ENCODE measurements around the gene DIO3.

Gene DIO3

DNA sequence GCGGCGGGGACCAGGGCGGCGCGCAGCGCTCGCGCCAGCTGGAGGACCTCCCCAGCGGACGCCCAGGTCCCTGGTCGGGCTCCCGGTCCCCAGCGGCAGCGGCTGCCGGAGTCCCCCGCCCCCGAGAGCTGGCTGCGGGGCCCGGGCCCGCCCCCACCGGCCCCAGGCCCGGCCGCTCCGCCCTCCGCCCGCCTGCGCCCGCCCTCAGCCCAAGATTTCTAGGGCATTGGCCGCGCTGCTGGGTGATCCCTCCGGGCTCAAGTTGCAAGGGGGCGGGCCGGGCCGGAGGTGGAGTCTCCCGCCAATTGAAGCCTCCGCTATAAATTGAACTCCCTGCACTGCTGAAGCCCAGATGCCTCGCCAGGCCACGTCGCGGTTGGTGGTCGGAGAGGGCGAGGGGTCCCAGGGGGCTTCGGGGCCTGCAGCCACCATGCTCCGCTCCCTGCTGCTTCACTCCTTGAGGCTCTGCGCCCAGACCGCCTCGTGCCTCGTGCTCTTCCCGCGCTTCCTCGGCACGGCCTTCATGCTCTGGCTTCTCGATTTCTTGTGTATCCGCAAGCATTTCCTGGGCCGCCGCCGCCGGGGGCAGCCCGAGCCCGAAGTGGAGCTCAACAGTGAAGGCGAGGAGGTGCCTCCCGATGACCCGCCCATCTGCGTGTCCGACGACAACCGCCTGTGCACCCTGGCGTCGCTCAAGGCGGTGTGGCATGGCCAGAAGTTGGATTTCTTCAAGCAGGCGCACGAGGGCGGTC lies at the start of gene DIO3:
Gene DIO3, plus strand, starts transcription at position 351 of the 752 bp plus-strand sequence.
- no peak for ATAC-seq
- DNase-seq = no peak

DNA sequence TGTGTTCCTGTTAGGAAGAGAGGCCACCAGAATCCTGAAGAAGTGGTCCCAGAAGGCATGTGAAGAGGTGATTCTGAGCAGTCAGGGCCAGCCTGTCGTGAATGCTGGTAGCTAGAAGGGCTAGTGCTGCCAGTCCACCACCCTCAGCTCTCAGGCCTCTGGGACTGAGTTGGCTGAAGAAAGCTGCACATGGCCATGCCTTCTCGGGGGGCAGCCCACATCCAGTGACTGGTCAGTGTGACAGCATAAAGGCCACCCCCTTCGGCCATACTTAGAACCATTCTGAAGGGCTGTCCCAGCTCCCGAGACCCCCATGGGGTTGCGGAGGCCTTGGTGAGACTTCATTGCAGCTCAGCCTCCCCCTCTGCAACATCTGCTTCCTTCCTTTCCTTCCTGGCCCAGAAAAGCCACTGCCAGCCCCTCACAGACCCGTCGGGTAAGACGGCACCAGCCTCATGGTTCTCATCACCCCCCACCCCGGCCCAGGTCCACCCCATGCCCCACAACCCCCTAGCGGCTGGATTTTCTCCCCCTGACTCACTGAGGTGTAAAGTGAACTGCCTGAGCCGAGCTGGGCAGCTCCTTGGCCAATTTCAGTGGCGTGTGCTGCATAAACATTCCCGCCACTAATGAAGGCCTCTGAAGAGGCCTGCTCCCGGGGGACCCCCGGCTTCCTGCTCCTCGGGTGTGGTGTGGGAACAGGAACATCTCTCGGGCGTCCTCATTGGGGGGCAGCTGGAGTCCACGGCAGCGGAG lies 49.5 kb upstream of the DIO3 start:
- DNase-seq = no peak

DNA sequence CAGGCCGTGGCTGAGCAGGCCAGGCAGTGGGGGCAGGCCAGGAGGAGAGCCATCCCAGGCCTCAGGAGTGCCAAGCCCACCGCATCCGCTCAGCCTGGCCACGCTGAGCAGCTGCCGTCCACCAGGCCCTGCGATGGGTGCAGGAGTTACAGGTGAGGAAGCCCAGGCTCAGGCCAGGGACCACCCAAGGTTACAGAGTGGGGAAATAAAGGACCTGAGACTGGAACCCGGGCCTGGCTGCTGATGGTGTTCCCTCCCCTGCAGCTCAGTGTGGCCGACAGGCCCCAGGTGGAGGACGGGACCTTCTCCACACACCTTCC lies 49.0 kb upstream of the DIO3 start:
- DNase-seq = no peak
- ATAC-seq = no peak

More for the DNA sequence above, 49.5 kb upstream of the DIO3 start:
- no peak for ATAC-seq

GRCh38 chr14:101514136-101514535 lies 47.2 kb upstream of the DIO3 start:
- DNase-seq (no peak), ATAC-seq (no peak)

GRCh38 chr14:101516401-101516800 lies 44.9 kb upstream of the DIO3 start:
- DNase-seq = no peak
- ATAC-seq = no peak

- DNase-seq (no peak), ATAC-seq (no peak)
These were observed 42.5 kb upstream of the DIO3 start for GRCh38 chr14:101518611-101519473.

- ATAC-seq = no peak
- no peak for DNase-seq
These were observed 40.4 kb upstream of the DIO3 start for GRCh38 chr14:101520621-101521472.

GRCh38 chr14:101521473-101521915 lies 39.8 kb upstream of the DIO3 start:
- no peak for DNase-seq
- no peak for ATAC-seq

- ATAC-seq (no peak), DNase-seq (no peak)
These were observed 39.3 kb upstream of the DIO3 start for GRCh38 chr14:101521978-101522377.

DNA sequence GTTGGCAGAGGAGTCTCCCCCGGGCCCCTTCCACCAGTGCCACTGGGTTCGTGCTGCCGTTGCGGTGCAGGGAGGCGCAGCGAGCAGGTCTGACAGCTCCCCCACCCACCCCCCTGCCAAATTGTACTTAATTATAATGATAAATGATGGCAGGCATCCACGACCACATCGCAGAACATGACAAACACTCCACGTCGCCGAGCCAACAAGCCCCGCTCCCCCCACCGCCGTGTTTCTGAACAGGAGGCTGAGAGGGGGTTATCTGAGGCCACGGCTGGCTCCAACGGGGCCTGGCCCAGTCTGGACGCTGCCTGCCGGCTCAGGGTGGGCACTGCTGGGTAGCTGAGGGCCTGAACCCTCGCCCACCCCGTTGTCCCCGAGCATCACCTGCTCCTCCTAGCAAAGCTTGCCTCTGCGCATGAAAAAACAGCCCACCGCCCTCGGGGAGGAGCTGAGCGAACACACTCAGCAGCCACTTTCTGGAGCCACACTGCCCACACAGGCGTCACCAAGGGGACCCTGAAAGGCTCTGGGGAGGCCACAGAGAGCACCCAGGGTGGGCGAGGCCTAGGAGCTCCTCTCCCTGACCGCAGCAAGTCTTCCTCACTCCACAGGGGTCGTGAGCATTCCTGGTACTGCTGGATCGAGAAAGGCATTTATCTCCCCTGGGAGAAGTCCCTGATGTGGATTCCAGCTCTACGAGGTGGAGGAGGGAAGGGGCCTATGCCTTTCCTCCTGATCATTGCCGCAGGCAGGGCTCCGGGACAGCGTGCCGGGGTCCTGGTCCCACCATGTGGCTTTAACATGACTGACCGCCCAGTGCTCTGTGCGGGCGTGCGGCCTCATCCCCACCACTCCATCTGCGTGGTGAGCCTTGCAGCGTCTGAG lies 35.4 kb upstream of the DIO3 start:
- ATAC-seq = no peak

DNA sequence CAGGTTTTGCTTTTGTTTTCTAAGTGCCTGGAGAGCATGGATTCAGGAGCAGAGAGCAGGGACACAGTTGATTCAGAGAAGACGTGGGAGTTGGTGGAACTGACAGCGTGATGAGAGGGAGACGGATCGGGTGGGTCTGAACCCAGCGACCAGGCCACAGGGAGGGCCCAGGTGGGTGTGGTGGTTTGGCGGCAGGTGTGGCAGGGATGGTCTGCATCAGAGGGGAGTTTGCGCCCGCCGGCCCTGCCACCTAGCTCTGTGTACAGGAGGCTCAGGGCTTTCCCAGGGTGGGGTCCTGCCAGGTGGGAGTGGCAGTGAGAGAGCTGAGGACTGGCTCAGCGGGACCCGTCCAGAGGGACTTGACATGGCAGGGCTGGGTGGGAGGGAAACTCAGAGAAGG lies 33.3 kb upstream of the DIO3 start:
- no peak for ATAC-seq
- DNase-seq = no peak

More for the DNA sequence above, 35.4 kb upstream of the DIO3 start:
- no peak for DNase-seq

DNA sequence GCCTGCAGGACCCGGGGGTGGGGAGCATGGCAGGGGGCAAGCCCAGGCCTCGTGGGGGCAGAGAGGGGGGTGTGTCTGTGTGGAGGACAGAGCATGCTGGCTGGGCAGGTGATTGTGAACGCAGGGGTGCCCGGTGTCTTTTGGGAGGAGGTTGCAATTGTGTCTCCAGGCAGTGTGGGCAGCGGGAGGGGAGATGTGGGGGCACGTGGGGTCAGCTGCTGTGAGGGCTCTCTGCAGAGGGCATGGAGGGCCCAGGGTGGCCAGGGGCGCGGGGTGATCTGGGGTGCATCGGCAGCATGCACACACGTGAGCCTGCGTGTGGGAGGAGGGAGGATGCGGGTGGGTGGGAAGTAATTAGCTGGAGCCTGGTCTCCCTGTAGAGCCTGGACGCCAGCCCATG lies 32.2 kb upstream of the DIO3 start:
- no peak for DNase-seq
- no peak for ATAC-seq

- DNase-seq (no peak), ATAC-seq (no peak)
These were observed 27.1 kb upstream of the DIO3 start for GRCh38 chr14:101534198-101534597.

DNA sequence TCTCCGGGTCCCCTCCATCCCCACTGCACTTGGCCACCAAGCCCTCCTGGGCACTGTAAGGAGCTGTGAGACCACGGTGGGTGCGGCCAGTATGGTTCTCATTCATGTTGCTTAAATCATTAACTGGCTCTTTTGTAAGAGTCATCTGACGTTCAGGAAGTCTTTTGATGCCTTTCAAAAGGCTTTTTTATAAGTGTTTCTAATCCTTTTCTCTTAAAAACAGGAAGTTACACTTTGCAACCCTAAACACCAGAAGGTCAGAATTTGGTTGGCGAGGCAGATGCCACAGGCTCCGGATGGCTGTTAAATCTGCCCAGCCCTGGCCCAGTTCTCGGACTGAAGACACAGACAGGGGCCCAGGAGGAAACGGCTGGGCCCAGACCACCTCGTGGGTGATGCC lies 26.1 kb upstream of the DIO3 start:
- ATAC-seq = no peak
- no peak for DNase-seq

- DNase-seq (no peak), ATAC-seq (no peak)
These were observed 25.5 kb upstream of the DIO3 start for GRCh38 chr14:101535701-101536207.

- ATAC-seq = no peak
- no peak for DNase-seq
These were observed 24.0 kb upstream of the DIO3 start for GRCh38 chr14:101537286-101537685.

GRCh38 chr14:101538878-101539277 lies 22.4 kb upstream of the DIO3 start:
- no peak for DNase-seq
- no peak for ATAC-seq

DNA sequence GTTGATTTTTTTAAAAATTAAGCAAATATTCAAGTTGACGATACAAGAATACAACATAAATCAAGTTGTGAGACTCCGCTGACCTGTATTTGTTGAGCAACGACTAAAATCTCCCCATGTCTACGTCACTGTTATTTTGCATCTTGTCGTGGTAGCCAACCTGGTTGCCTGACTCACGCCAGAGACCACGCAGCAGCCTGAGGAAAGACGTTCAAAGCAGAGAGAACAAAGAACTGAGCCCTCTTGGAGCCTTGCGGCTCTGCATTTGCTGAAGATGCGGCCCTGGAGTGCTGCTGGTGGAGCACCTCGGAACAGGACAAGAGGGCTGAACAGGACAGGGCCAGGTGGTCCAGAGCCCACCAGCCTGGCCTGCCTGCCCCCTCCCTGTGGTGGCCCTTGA lies 21.4 kb upstream of the DIO3 start:
- no peak for DNase-seq
- ATAC-seq = no peak

GRCh38 chr14:101540481-101541462 lies 20.5 kb upstream of the DIO3 start:
- ATAC-seq (no peak), DNase-seq (no peak)
